ENCODE measurements around the gene FBXL17.

GRCh38 chr5:108148715-108149139 is 233.2 kb downstream of the FBXL17 start:
- TF ChIP-seq, protein P1, sequence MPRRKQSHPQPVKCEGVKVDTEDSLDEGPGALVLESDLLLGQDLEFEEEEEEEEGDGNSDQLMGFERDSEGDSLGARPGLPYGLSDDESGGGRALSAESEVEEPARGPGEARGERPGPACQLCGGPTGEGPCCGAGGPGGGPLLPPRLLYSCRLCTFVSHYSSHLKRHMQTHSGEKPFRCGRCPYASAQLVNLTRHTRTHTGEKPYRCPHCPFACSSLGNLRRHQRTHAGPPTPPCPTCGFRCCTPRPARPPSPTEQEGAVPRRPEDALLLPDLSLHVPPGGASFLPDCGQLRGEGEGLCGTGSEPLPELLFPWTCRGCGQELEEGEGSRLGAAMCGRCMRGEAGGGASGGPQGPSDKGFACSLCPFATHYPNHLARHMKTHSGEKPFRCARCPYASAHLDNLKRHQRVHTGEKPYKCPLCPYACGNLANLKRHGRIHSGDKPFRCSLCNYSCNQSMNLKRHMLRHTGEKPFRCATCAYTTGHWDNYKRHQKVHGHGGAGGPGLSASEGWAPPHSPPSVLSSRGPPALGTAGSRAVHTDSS (CRISPR knock-in tag; conservative IDR thresholded peaks at IDR 0.05): no peak
- TF ChIP-seq CTCF (CRISPR knock-in tag; IDR thresholded peaks at IDR 0.05) (peak; percentile 44), ZNF776 (CRISPR knock-in tag; IDR thresholded peaks at IDR 0.05) (no peak), ZNF678 (CRISPR knock-in tag; IDR thresholded peaks at IDR 0.05) (no peak), HDAC1 (CRISPR knock-in tag; IDR thresholded peaks at IDR 0.05) (no peak), ZNF550 (CRISPR knock-in tag; IDR thresholded peaks at IDR 0.05; ENCODE audit: borderline replicate concordance) (no peak), STAG1 (CRISPR knock-in tag; IDR thresholded peaks at IDR 0.05) (no peak; the same call in 1 of the 2 replicates)
